ENCODE results near the gene AAMP.

The AAMP gene

DNA sequence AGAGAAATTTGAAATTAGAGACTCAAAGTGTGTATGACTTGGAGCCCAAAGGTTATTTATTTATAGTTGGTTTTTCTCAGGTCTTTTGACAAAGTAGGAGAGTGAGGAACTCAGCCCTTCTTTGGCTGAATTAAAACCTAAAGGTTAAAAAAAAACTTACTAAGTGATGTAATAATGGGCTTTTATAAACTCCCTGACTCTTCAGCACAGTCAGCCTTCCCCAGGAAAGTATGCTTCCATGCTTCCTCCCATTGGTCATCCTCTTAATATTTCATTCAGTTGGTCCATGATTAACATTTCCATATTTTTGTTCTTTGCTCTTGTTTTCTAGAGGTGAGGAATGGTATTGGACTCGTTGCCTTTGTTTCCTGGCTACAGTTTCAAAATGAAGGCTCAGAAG lies 45.8 kb downstream of the AAMP start:
- no peak for DNase-seq (ENCODE audit: low read depth in 2 of 3, low spot score in 1 of 3)

DNA sequence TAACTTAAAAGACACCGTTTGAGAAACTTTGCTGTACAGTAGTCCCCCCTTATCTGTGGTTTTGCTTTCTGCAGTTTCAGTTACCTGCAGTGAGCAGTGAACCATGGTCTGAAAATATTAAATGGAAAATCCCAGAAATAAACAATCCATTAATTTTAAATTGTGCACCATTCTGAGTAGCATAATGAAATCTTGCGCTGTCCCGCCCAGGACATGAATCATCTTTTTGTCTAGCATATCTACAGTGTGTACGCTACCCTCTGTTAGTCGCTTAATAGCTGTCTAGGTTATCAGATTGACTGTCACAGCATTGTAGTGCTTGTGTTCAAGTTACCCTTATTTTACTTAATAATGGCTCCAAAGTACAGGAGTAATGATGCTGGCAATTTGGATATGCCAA lies 46.9 kb downstream of the AAMP start:
- DNase-seq (ENCODE audit: low read depth in 2 of 3, low spot score in 1 of 3): no peak

DNA sequence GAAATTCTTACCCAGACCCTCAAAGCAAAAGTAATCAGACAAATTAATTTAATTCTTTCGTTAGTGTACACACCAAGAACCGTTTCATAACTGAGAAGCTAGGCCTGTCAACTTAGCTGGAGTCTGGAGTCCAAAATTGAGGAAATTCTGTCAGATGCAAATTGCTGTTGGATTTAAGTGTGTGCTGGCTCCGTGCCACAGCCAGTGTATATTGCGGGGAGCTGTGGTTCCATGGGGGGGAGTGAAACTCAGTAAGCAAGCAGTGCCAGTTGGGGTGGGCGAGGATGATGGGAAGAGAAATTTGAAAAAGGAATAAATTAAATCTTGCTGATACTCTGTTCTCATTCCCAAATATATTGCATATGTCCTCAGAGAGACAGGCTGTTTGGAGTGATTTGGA lies 48.9 kb downstream of the AAMP start:
- no peak for DNase-seq (ENCODE audit: low read depth in 2 of 3, low spot score in 1 of 3)

DNA sequence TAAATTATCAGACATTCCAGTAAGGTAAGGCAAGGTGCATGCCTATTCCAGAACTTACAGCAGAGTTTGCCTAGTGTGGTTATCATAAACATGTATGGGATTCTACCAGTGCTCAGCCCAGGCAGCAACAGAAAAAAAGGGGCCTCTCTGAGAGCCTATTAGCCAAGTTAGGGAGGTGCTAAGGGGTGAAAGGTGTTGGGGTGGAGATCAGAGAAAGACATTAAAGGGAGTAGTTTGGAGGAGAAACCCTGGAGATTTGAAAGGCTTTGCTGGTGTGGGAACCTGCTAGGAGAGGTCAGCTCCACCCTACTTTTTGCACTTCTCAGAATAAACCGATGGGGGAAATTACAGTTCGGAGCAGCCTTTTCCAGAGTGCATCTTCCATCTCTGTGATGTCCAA lies 50.0 kb downstream of the AAMP start:
- no peak for DNase-seq (ENCODE audit: low read depth in 2 of 3, low spot score in 1 of 3)

DNA sequence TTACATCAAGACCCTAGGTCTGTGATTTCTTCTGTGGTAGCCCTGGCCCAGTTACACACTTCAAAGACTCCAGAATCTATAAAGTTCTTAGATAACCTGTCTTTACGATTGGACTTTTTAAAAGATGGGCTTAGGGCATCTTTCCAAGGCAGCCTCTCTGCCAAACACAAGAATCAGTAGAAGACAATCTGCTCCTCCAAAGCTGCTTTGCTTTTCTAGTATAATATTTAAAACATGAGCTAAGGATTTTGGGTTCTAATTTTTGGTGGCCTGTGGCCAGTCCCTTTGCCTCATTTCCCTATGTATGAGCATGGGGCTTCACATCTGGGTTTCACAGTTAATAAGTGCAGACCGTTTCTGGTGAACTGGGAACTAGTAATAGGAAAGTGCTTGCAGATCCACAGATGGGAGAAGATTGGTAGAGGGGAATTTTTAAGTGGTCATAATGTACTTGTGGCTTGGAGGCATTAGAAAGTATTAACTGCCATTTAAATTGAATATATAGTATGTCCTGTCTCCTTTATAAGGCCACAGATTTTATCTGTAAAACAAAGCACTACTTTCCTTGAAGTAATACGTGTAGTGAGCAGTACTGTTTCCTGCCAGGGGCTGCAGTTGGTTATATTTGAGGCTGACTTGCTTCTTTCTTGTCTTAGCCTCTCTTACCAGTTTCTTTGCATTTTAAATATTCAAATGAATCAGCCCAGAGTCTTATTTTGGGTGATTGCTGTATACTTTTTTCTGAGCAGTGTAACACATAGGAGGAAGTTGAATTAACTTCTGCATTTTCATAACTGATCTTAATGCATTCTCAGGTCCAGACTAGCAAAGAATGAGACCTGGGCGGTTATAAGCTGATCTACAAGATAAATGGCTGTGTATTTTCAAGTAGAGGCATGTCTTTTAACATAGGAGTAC lies 51.4 kb downstream of the AAMP start:
- DNase-seq (ENCODE audit: low read depth in 2 of 3, low spot score in 1 of 3): no peak

DNA sequence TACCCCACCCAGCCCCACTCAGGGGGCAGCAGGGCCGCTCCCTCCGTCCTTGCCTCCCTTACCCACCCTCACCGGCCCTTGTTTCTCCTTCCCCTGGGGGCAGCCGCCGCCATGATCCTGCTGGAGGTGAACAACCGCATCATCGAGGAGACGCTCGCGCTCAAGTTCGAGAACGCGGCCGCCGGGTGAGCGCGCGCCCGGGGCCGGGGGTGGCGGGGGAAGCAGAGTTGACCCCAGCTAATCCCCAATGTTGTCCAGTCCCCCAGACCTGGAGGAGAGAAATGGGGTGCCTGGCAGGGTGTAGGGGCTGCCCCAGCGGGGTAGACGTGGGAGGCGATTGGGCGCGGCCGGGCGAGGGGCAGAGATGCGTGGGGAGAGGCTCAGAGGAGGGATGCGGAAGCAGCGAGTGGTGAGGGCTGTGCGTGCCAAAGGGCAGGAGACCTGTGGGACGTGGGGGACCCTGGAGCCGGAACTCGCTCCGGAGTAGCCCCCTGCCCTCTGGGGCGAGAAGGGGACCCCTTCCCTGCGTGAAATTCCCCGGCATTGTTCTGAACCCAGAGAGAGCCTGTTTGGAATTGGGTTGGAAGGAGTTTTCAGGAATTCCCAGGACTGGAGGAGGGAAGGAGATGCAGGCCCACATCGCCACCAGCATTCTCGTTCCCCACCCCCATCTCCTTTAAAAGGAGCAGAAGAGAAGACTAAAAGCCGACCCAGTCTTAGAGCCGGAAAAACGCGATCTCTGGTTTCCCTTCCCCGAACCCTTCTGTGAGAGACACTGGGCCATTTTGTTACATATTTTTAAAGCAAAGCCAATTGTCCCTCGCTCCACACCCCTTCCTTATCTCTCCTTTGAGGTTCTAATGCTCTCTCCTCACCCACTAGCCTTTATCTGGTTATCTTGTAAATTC lies 52.3 kb downstream of the AAMP start:
- DNase-seq (ENCODE audit: low read depth in 2 of 3, low spot score in 1 of 3): peak; percentile 50 to 69 (median 50)

DNA sequence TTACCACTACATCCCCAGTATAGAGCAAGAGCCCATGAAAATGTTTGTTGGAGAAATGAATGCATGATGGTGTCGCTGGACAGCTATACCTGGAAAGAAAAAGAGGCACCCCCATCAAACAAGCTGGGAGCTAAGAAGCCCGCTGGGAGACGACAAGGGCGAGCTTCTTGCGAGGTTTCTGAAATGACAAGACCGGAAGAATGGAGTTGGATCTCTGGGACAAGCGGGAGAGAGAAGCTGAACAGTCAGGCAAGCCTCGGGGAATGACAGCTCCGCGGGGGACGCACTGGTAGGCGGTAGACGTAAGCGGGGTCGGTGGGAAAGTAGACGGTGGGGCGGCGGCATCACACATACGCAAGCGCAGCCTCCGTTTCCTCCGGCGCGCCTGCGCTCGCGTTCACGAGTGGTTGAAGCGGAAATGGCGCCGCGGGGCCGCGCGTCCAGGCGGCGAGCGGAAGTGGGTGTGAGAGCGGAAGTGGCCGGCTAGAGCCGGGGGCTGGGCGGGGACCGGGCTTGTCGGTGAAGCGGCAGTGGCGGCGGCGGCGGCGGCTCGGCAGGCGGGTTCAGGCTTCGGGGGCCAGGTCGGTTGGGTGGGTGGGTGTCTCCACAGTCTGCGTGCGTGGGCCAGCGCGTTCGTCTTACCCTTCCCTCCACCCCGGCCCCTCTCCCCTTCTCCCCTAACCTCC lies 53.1 kb downstream of the AAMP start, which contains the start of gene ARPC2:
Gene ARPC2, plus strand, starts transcription at position 516 of the 686 bp plus-strand sequence. CDS start 282 bp downstream, outside the sequence.
- DNase-seq (ENCODE audit: low read depth in 2 of 3, low spot score in 1 of 3): peak; percentile 88 to 93 (median 90)

DNA sequence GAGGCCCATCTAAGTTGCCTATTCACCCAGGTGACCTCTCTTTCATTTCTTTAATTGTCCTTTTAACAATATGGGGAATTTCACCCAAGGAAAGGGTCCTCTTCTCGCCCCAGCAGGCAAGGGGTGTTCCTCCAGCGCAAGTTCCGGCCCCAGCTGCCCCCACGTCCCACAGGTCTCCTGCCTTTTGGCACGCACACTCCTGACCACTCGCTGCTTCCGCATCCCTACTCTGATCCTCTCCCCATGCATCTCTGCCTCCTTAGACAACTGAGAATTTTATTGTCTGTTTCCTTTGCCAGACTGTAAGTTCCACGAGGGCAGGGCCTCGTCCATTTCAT lies 53.6 kb downstream of the AAMP start:
- DNase-seq (ENCODE audit: low read depth in 2 of 3, low spot score in 1 of 3): no peak
